Heart right ventricle (tissue), 16 donors: ENCODE results near the gene HOXA10. TPM values are rescaled to one million over a fixed set of nuclear protein-coding genes. Genes with fewer than 3 reads are reported as not detected.
A peak's percentile ranks its signal among the peaks of the same experiment; 100 is the strongest.

Source experiments
- ATAC-seq, 8 donors: fragments of 200-7000 bp; cut with Tn5 transposase; one replicate each; pipeline ENCODE4 v1.9.1; 2020; ENCODE audit warnings: mild to moderate bottlenecking in 8 of 8, moderate library complexity in 8 of 8, moderate number of reproducible peaks in 1 of 8
- DNase-seq, 2 donors: peaks; one replicate each; pipeline ENCODE4 v3.0.0-alpha.2; 2020
- H3K27ac ChIP-seq, 10 donors: fragments of 200-600 bp; sonication (generic) in 2 of 10; one replicate each; pipeline versions ENCODE4 v1.5.0 to v1.8.0; 2020 to 2022; ENCODE audit warnings: mild to moderate bottlenecking in 3 of 10
- H3K27me3 ChIP-seq, 7 donors: fragments of 200-600 bp; one replicate each; pipeline ENCODE4 v1.8.0; 2021 to 2022; ENCODE audit warnings: mild to moderate bottlenecking in 2 of 7
- H3K36me3 ChIP-seq, 9 donors: fragments of 200-600 bp; sonication (generic) in 1 of 9; one replicate each; pipeline versions ENCODE4 v1.5.0 to v1.8.0; 2020 to 2022; ENCODE audit warnings: mild to moderate bottlenecking in 2 of 9
- H3K4me1 ChIP-seq, 9 donors: fragments of 200-600 bp; sonication (generic) in 1 of 9; one replicate each; pipeline versions ENCODE4 v1.5.0 to v1.8.0; 2020 to 2022; ENCODE audit warnings: mild to moderate bottlenecking in 4 of 9
- H3K4me3 ChIP-seq, 10 donors: fragments of 200-600 bp; sonication (generic) in 2 of 10; one replicate each; pipeline versions ENCODE4 v1.5.0 to v1.8.0; 2020 to 2022; ENCODE audit warnings: mild to moderate bottlenecking in 7 of 10, moderate library complexity in 2 of 10
- H3K9me3 ChIP-seq, 11 donors: fragments of 200-600 bp in 10 of 11; sonication (generic) in 2 of 11; one replicate each; pipeline versions ENCODE4 v1.5.0 to v1.8.0; 2013 to 2022; ENCODE audit warnings: mild to moderate bottlenecking in 2 of 11, control low read depth in 1 of 11, moderate library complexity in 1 of 11
- CTCF ChIP-seq, 9 donors: fragments of 200-600 bp; sonication (generic) in 2 of 9; IDR thresholded peaks; one replicate each; pipeline versions ENCODE4 v1.5.0 to v1.8.0; 2021 to 2022; ENCODE audit warnings: antibody characterized with exemption in 9 of 9, mild to moderate bottlenecking in 5 of 9, moderate library complexity in 1 of 9
- WGBS, 2 donors: extraction: QIAGEN DNeasy Blood & Tissue Kit; methylation state at CpG; one replicate each; pipeline ENCODE4 v1.1.7; 2013; ENCODE audit warnings: inconsistent platforms in 1 of 2; 5-methylcytosine and 5-hydroxymethylcytosine counted together
- intact Hi-C, 10 donors: fragments of 100-400 bp; cut with DNase I; formaldehyde crosslinking; loops; one replicate each; pipeline versions ENCODE4 v1.11.1 to v1.14.2; 2022
- polyA plus RNA-seq, 2 donors: library from polyadenylated mRNA; stranded (reverse); fragments of 200-250 nt; gene quantifications; one replicate each; pipeline ENCODE4 v1.2.3, GENCODE V29; 2013
- total RNA-seq, 10 donors: library from RNA; stranded (reverse); fragmentation: NEBNext Ultra II Directional in 3 of 10; extraction: Animal tissue kit (Norgen Biotek cat#: 25700) in 3 of 10; gene quantifications; one replicate each; pipeline versions ENCODE4 v1.2.1 to v1.2.4, GENCODE V29; 2021 to 2023
- donor health status: Arrhythmogenic right ventricular cardiomyopathy.
- donor health status: ischemic (EF 13 %, LVEDD 7.1; RV severe dilation, severe dysfunction).
- donor health status: healthy with polysubstance abuse.
- donor health status: DM: no; HTN: yes; CAD: no.
- donor health status: DM: no; HTN: no; CAD: no.
- donor health status: ischemic (EF 25% LVEDD 6.9; RV normal size, moderate dysfunction).
- donor health status: ischemic (EF 25% LVEDD 5.7; RV mildly dilated, moderate dysfunction).
- donor health status: healthy.
- donor health status: DM: yes; HTN: yes; CAD: no.
- donor health status: Ischemic cardiomyopathy.
- donor health status: ischemic (EF 35%, LVEDD 5.7; RV mildly dilated, moderate dysfunction).
- donor health status: nonischemic (EF 11% LVEDD 7.7; RV severe dilation, severe dysfunction).
- donor health status: DM: yes; HTN: yes; CAD: no.
- donor health status: PGD.
- donor health status: ischemic (EF 29% LVEDD 5.4; RV normal size, mild dysfunction).
- donor health status: nonischemic (EF 23%, LVEDD 6.1; RV moderate dilation, normal function).

The HOXA10 gene
- total and polyA plus RNA-seq, 12 donors, result 0.03 to 0.19 TPM; not detected in 10

GRCh38 chr7:27124902-27125689 is 49.0 kb downstream of the HOXA10 start:
- no peaks in the 10 kb centered on the region for H3K9me3 ChIP-seq
- no peak for TF ChIP-seq CTCF (IDR thresholded peaks at IDR 0.05)
- ATAC-seq (no peak), DNase-seq (no peak)
- H3K4me1 ChIP-seq, result peaks cover 0 to 6% (median 0%) of the 10 kb centered on the region in 9 donors
- H3K27me3 ChIP-seq, result peaks cover 26 to 98% (median 98%) of the 10 kb centered on the region in 7 donors
- 24 to 27% methylated on average over 8 of the region's 8 CpGs for WGBS, 2 donors
- H3K36me3 ChIP-seq, result no peaks in the 10 kb centered on the region
- H3K4me3 ChIP-seq, result no peak overlapping the region
- intact Hi-C loops, result no loop called here
- H3K27ac ChIP-seq, result no peak overlapping the region

DNA sequence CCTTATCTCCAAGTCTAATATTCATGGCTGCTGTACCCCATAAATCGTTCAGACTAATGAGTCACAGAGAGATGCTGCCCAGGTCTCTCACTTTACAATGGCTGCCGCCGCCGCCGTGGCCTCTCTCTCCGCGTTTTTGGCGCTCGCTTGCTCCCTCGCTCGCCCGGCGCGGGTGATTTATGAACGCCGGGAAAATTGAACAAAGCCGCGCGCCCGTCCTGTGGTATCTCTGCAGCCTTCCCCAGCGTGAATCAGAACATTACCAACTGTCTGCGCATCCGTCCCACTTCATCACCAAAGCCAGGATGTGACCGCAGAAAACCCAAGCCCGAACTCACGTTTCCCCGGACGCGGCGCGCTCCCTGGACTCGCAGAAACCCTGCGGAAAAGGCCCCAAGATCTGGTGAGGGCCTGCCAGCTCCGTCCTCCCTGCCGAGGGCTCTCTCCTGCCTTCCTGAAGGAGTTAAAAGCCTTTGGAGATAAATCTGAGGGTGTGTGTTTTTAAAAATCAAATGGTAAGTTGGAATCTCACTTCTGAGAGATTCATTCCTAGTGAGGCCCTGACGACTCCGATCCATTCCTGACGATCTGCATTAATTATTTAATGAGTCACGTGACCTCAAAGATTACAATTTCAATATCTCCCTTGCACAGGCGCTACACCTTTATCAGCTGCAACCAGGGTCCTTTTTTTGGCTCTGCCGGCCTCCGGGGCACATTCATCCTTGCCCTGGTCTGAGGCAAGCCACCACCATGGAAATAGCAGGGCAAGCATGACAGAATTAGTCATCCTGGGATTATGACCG is 49.8 kb downstream of the HOXA10 start:
- peaks cover 0 to under 1% (median 0%) of the 10 kb centered on the region in 9 donors for H3K4me1 ChIP-seq
- no peak overlapping the region for H3K4me3 ChIP-seq
- no peak overlapping the region for H3K27ac ChIP-seq
- 14 to 29% methylated on average over 43 of the region's 43 CpGs for WGBS, 2 donors
- H3K36me3 ChIP-seq, result no peaks in the 10 kb centered on the region
- peaks cover 21 to 99% (median 98%) of the 10 kb centered on the region in 7 donors for H3K27me3 ChIP-seq
- intact Hi-C loops, result no loop called here
- DNase-seq, result no peak
- TF ChIP-seq CTCF (IDR thresholded peaks at IDR 0.05), result no peak
- ATAC-seq, result no peak
- no peaks in the 10 kb centered on the region for H3K9me3 ChIP-seq

- no peaks in the 10 kb centered on the region for H3K4me1 ChIP-seq
- intact Hi-C loops, result no loop called here
- WGBS, 2 donors, result 24 to 29% methylated on average over 26 of the region's 26 CpGs
- H3K27ac ChIP-seq, result no peak overlapping the region
- ATAC-seq (no peak), DNase-seq (no peak)
- TF ChIP-seq CTCF (IDR thresholded peaks at IDR 0.05), result no peak
- H3K36me3 ChIP-seq, result no peaks in the 10 kb centered on the region
- H3K4me3 ChIP-seq, result no peak overlapping the region
- no peaks in the 10 kb centered on the region for H3K9me3 ChIP-seq
- H3K27me3 ChIP-seq, result peaks cover 13 to 99% (median 98%) of the 10 kb centered on the region in 7 donors
Measured at GRCh38 chr7:27123477-27124053, 50.6 kb downstream of the HOXA10 start.

DNA sequence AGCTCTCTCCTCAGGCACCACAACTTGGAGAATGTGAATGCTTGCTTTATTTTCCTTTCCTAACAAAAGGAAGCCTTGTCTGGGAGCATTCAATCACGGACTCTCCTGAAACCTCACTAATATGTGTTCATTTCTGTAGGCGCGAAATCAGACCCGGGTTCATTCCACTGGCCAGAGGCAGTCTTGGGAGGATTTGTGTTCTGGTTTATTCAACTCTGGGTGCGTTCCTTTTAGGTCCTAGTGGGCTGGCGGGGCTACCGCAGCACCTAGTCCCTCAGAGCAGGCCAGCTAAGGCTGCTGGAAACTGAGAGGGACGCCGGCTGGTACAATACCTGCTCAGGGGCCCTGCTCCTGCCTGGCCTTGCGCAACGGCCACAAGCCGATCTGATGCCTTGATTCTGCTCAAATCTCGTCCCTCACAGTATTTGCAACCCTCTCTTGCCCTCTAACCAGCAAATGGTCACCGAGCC is 51.1 kb downstream of the HOXA10 start:
- intact Hi-C loops, result no loop called here
- H3K4me3 ChIP-seq, result peak overlapping the region in 1 of 10 donors; percentile 12
- peak overlapping the region in 1 of 10 donors; percentile 11 for H3K27ac ChIP-seq
- no peak for ATAC-seq
- TF ChIP-seq CTCF (IDR thresholded peaks at IDR 0.05), result no peak
- 16 to 27% methylated on average over 14 of the region's 14 CpGs for WGBS, 2 donors
- peaks cover 0 to 4% (median 0%) of the 10 kb centered on the region in 9 donors for H3K4me1 ChIP-seq
- DNase-seq, result no peak
- H3K9me3 ChIP-seq, result no peaks in the 10 kb centered on the region
- H3K36me3 ChIP-seq, result no peaks in the 10 kb centered on the region
- peaks cover 13 to 99% (median 98%) of the 10 kb centered on the region in 7 donors for H3K27me3 ChIP-seq
